GF-D8 (cell line): ENCODE results near the gene PTS.

Experiments used
- DNase-seq: peaks from one replicate; lab custom pipeline; 2025; lab: John Stamatoyannopoulos, UW

Gene PTS

DNA sequence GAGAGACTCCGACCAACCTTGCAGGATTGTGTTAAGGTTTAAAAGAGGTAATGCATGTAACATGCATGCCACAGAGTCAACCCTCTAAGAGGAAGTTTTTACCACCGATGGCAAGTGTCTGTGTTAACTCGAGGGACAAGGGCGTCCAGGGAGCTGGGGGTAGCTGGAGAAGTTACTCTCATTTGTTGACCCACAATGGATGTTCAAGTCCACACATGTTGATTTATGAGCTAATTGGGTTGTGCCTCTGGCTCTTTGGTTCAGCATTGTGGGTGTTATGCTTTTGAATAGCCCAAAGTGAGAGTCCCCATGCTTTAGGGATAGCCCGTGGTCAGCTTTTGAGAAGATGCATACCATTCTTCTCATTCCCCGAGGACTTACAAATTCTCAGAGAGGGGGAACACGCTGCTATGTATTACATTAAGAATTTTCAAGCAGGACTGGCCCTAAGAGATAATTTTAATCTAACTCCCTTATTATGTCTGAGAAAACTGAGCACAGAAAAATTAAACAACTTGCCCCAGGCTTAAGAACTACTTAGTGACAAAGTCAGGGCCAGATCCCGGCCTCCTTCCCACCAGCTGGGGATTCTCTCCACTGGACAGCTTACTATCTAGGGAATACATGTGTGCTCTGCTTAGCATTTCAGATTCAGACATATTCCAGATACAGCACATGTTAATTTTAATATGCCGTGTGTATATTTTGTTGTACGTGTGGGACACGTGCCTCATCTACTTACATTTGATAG lies 39.6 kb downstream of the PTS start:
- DNase-seq, result no peak

DNA sequence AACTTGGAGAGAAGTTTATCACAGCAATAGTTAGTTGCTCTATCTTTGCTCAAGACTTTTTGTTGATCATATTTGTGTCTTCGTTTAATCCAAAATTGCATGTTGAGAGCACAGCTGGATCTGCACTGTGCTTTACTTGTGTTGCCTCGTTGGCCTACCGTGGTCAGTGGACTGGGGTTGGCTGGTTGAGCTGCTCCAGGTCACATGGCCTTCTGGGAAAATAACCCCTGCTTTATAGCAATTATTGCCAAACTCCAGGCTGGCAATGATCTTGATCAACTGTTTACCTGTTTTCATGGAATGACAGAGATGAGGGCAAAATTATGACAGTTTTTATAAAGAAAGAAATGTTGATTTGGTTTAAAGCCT lies 40.2 kb downstream of the PTS start:
- no peak for DNase-seq

DNA sequence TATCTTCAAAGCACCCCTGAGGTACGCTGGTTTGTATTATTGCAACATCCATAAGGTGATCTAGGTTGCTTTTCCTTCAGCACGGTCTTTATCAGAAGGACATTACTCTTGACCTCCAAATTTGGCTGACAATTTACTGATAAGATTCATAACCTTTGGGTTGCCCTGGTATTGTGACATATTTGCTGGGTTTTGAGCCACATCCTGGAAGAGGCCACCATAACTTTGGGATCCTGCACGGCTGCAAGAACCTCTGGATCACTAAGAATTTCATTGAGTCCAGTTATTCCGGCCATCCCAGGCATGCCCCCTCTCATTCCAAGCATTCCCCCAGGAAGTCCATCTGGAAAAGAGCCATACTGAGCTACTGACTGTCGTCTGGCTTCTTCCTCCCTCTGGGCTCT lies 41.0 kb downstream of the PTS start:
- no peak for DNase-seq

DNA sequence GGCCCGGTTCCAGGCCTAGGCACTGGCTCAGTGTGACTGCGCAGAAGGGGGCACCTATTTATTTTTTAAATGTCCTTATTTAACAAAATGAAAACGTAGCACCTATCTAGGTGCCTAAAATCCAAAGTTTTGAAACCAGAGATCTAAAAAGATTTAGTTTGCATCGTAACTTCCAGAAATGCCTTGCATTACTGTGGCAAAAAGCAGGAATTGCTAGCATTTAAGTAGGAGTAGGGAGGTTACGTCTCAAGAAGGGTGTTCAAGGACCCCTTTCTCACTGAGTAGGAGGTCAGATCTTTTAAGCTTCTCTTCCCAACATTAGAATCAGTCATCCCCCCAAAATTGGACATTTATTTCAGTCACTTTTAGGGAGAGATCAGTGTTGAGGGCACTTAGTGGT lies 42.2 kb downstream of the PTS start:
- DNase-seq, result no peak

DNA sequence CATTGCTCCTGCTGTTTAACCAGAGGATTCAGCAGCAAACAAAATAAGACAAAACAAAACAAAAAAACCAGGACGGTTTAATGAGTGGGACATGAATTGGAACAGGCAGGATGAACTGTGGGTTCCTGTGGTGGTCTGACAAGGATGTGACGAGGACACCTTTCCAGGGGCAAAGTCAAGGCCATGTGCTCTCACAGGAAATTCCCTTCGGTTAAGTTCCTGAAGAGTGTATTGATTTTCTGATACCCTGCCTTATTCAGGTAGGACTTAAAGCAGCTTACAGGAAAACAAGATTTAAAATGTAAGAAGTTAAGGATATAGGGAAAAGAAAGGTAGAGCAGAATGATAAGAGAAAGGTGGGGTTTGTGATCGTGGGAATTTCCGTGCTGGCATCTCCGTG lies 42.9 kb downstream of the PTS start:
- no peak for DNase-seq

DNA sequence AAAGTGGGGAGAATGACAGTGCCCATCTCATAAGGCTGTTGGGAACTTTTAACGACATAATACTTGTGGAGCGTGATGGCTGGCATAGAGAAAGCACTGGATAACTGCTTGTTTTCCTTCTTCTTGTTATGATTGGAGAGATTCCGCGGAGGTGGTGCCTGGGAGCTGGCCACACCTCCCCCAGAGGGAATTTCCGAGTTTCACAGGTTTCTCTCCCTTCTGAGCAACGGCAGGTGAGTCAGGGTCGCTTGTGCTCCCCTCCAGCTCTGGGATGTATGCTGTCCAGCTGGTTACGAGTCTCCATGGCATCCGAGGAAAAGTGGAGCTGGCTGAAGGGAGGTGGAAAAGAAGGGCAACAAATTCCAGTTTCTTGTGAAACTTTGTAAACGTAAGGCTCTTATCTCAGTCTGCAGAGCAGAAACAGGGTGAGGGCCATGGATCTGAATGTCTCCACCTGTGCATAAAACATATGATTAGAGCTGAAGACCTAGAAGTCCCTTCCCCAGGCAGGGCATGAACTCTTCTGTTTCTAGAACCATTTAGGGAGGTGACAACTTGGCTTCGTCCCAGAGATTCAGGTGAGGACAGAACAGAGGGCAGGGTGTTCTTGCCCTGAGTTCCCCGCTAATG lies 44.4 kb downstream of the PTS start:
- DNase-seq, result no peak

DNA sequence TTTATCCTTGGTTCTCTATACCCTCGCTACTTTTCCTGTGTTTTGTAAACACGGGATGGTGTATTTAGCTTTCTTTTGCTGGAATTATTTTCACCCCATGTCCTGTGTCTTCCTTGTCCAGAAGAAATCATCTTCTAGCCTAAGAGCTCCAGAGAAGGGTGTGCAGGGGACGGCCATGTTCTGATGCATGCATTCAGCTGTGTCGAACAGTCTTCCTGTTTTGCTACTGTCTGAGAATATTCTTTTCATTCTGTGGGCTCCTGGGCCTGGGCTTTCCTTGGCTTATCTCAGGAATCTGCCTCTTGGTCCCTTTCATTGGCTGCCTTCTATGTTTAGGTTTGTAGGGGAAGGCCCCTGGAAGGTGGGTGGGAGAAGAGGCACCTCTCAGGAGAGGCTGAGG lies 45.0 kb downstream of the PTS start:
- DNase-seq, result no peak

DNA sequence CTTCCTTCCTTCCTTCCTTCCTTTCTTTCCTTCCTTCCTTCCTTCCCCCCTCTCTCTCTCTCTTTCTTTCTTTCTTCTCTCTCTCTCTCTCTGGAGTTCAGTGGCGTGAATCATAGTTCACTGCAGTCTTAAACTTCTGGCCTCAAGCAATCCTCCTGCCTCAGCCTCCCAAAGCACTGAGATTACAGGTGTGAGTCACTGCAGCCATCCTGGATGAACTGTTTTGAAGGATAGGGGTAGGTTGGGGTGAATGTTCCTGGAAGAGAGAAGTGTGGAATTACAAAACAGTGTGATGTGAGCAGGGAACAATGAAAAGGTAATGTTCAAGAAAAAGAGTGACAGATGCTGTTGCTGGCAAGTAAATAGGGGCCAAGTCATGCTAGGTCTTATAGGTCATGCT lies 46.8 kb downstream of the PTS start:
- no peak for DNase-seq

DNA sequence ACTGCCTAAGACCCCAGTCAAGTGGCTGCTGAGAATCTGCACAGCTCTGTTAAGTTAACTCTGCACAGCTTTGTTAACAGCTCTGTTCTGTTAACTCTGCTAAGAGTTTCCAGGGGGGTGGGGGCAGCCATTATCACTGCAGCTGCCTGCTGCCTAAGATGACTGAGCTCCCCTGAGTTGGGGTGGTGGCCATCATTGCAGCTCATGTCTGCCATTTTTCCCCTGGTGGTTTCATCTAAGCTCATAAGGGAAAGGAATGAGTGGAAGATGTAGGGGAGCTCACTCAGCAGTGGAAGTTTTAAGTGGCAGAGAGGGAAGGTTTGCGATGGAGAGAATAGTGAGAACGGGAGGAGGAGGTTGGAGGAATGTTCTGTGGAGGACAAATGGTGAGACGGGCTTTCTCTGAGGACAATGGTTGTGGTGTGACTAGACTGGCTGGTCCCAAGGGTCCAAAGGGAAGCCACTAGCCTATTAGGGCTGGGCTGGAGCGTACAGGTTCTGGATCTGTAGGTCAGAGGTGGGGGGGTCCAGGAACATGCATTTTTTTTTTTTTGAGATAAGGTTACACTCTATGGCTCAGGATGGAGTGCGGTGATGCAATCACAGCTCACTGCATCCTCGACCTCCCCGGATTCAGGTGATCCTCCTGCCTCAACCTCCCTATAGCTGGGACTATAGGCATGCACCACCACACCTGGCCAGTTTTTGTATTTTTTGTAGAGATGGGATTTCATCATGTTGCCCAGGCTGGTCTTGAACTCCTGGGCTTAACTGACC lies 48.0 kb downstream of the PTS start:
- no peak for DNase-seq

DNA sequence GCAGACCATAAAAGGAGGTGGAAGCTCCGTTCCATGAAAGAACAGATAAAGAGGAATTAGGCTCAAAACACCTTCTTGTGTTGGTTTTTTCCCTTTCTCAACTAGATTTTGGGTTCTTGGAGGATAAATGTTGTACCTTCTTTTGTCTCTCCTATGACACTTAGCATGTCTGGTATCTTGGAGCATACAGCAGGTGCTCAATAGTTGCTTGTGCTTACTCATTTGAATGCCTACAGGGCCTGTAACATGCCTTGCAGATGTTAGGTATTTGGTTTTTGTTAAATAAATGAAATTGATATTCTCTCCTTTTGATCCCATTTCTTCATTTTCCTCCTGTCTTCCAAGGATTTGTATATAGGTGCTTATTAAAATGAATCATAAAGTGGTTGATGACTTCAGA lies 50.8 kb downstream of the PTS start:
- no peak for DNase-seq

DNA sequence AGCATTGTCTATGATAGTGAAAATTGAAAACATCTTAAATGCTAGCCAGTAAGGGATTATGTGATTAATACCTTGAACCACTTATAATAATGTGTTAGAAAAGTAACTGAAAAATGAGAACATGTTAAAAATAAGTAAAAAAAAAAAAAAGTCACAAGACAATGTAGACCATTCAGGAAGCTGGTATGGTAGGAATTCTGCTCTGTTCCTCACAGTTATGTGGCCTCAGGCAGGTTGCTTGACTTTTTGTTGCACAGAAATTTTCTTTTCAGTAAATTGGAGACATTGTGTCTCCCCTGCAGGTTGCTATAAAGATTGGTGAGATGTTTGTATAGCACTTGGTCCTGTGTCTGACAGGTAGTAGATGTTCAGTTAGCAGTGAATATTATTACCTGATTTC lies 51.7 kb downstream of the PTS start:
- DNase-seq, result no peak

DNA sequence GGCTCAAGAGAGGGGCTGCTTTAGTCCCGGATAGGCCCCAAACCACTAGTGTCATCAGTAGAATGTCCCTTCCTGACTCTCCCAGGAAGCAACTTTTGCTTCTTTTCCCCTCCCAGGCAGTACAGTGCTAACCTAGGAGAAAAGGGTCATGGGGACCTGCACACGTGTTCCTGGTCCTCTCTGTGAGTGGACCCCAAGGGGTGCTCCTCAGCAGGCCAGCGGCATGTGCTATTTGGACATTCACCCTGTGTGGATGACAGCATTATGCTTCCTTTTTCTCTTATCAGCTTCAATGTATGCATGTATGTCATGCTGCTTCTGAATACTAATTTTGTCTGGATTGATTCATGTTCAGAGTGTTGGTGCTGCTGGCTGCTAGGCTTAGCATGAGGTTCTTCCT lies 52.6 kb downstream of the PTS start:
- DNase-seq, result no peak

DNA sequence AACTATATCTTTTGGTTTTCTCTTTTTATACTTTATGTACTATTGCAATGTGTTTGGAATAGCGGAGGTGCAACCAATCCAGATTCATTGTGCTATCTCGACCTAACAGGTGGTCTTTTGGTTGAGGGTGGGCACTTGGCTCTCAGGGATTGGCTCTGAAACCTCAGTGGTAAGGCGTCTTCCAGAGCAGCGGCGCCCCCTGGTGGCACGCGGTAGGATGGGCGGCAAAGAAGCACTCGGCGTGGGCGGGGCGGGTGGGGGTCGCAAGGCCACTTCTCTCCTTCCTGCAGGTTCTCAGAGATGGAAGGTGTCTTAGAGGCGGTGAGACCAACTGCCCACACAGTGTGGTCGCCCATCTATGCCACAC lies 53.7 kb downstream of the PTS start:
- peak; percentile 54 for DNase-seq

DNA sequence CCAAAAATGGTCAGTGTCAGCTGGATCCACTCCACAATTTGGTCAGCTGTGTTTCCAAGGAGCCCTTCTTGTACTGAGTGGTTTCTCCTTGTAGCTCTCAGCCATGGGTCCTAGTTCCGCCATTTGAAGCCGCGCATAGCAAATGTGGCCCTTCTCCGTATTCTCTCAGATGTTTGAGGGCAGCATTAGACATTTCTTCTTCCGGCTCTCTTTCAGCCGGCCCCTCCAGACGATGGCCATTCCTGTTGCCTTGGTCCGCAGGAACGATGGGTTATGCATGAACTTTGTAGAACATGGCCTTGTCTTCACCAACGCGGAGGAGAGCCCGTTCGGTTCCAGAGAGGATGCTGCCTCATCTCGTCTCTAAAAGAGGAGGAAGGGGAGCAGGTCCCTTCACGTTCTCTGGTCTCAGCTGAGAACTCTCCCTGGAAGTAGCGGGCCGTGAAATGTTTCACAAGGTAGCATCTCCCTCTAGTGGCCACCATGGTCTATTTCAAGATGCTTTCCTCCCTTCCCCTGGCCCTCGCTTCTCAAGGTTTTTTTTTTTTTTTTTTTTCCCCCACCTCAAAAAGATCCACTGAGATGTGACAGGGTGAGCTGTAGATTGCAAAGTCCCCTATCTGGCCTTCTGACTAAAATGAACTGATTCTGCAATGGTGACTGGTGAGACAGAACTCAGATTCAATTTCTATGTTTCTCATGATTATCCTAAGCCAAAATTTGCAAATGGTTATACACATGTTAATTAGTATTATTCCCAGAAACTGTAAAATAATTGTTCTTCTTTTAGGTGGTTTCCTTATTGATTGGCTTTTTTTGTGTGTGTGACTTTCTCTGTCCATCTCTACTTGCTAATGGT lies 54.3 kb downstream of the PTS start:
- DNase-seq, result peak; percentile 89

DNA sequence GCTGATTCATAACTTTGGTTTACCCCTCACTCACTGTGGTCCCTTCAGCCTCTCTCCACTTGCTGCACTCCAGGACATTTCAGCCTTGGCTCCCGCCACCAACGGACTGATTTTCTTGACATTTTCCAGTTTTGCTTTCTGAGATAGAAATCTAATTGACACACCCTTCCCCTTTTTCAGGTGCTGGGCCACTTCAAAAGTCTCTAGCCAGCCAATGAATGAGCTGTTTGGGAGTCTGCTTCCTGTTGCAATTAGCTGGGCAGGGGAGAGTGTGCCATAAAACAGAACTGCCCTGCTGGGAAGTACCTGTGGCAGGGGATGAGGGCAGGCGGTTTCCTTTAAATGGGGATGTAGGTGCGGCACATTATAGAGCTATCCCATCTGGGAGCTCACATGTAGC lies 55.5 kb downstream of the PTS start:
- DNase-seq, result no peak
